ENCODE results near the gene CDC123. TPM values are rescaled to one million over a fixed set of nuclear protein-coding genes. Genes with fewer than 3 reads are reported as not detected.
"Not testable (repeated sequence)": the region's sequence is repeated elsewhere in the genome, so short reads cannot be mapped to it uniquely, and the experiment has no call there.

CDC123 gene
- polyA plus RNA-seq, 1 donor (not counting 4 experiments of a cell fraction or from before 2014, with no cell fraction given), result 146 TPM

- H3K4me1 ChIP-seq (ENCODE audit: control insufficient read depth, extremely low read depth, insufficient read depth, low read length), result peaks cover under 1% of the 10 kb centered on the region
- H3K27me3 ChIP-seq (ENCODE audit: control insufficient read depth, extremely low read depth, insufficient read depth, low read length), result no peaks in the 10 kb centered on the region
- no peak overlapping the region for H2AFZ ChIP-seq (ENCODE audit: control insufficient read depth, low read length)
- H3K4me3 ChIP-seq (ENCODE audit: control insufficient read depth in 2 of 3, extremely low read depth in 1 of 3, insufficient read depth in 2 of 3, low read depth in 1 of 3, low read length in 3 of 3), result no peak overlapping the region
- no peak overlapping the region for H3K4me2 ChIP-seq (ENCODE audit: control insufficient read depth, extremely low read depth, insufficient read depth, low read depth, low read length)
- no peak overlapping the region for H3K9ac ChIP-seq (ENCODE audit: control insufficient read depth, extremely low read depth, insufficient read depth, low read length)
- no peaks in the 10 kb centered on the region for H3K9me3 ChIP-seq (ENCODE audit: control insufficient read depth, low read depth, low read length)
- dilution Hi-C loops (cut with MboI; ENCODE audit: extremely low pct_ligation_motif_present, low sequenced_read_pairs), result no loop called here
- no peaks in the 10 kb centered on the region for H4K20me1 ChIP-seq (ENCODE audit: control insufficient read depth, extremely low read depth, insufficient read depth, low read length)
- H3K9me1 ChIP-seq (ENCODE audit: control insufficient read depth, extremely low read depth, insufficient read depth, low read length), result no peaks in the 10 kb centered on the region
- peaks cover 0 to 7% of the 10 kb centered on the region in 2 experiments for H3K36me3 ChIP-seq (ENCODE audit: control insufficient read depth in 2 of 2, extremely low read depth in 1 of 2, insufficient read depth in 2 of 2, low read length in 2 of 2)
- H3K27ac ChIP-seq (ENCODE audit: control insufficient read depth, insufficient read depth, low read length), result no peak overlapping the region
- FAIRE-seq (no peak), DNase-seq (ENCODE audit: low read depth, low spot score) (no peak)
- H3K79me2 ChIP-seq (ENCODE audit: control insufficient read depth, insufficient read depth, low read length), result peaks cover 13% of the 10 kb centered on the region
- TF ChIP-seq EZH2 (IDR thresholded peaks at IDR 0.05; ENCODE audit: low read length), result no peak
- TF ChIP-seq, protein P1, sequence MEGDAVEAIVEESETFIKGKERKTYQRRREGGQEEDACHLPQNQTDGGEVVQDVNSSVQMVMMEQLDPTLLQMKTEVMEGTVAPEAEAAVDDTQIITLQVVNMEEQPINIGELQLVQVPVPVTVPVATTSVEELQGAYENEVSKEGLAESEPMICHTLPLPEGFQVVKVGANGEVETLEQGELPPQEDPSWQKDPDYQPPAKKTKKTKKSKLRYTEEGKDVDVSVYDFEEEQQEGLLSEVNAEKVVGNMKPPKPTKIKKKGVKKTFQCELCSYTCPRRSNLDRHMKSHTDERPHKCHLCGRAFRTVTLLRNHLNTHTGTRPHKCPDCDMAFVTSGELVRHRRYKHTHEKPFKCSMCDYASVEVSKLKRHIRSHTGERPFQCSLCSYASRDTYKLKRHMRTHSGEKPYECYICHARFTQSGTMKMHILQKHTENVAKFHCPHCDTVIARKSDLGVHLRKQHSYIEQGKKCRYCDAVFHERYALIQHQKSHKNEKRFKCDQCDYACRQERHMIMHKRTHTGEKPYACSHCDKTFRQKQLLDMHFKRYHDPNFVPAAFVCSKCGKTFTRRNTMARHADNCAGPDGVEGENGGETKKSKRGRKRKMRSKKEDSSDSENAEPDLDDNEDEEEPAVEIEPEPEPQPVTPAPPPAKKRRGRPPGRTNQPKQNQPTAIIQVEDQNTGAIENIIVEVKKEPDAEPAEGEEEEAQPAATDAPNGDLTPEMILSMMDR (optimal IDR thresholded peaks at IDR 0.05 in 1 of 3, IDR thresholded peaks at IDR 0.05 in 1 of 3, conservative IDR thresholded peaks at IDR 0.05 in 1 of 3; ENCODE audit: extremely low read depth in 1 of 3, insufficient read depth in 2 of 3, low read length in 3 of 3), result no peak
Observed at GRCh38 chr10:12225444-12225843, 29.5 kb downstream of the CDC123 start.

DNA sequence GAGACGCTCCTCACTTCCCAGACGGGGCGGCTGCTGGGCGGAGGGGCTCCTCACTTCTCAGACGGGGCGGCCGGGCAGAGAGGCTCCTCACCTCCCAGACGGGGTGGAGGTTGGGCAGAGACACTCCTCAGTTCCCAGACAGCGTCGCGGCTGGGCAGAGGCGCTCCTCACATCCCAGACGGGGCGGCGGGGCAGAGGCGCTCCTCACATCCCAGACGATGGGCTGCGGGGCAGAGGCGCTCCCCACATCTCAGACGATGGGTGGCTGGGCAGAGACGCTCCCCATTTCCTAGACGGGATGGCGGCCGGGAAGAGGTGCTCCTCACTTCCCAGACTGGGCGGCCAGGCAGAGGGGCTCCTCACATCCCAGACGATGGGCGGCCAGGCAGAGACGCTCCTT, 30.4 kb downstream of the CDC123 start:
- H3K9me3 ChIP-seq (ENCODE audit: control insufficient read depth, low read depth, low read length); H3K27ac ChIP-seq (ENCODE audit: control insufficient read depth, insufficient read depth, low read length); DNase-seq (ENCODE audit: low read depth, low spot score); H3K27me3 ChIP-seq (ENCODE audit: control insufficient read depth, extremely low read depth, insufficient read depth, low read length); H4K20me1 ChIP-seq (ENCODE audit: control insufficient read depth, extremely low read depth, insufficient read depth, low read length); H3K9ac ChIP-seq (ENCODE audit: control insufficient read depth, extremely low read depth, insufficient read depth, low read length); H3K4me3 ChIP-seq (ENCODE audit: control insufficient read depth in 2 of 3, extremely low read depth in 1 of 3, insufficient read depth in 2 of 3, low read depth in 1 of 3, low read length in 3 of 3); H3K36me3 ChIP-seq (ENCODE audit: control insufficient read depth in 2 of 2, extremely low read depth in 1 of 2, insufficient read depth in 2 of 2, low read length in 2 of 2); H3K79me2 ChIP-seq (ENCODE audit: control insufficient read depth, insufficient read depth, low read length); H3K4me2 ChIP-seq (ENCODE audit: control insufficient read depth, extremely low read depth, insufficient read depth, low read depth, low read length); FAIRE-seq; H3K9me1 ChIP-seq (ENCODE audit: control insufficient read depth, extremely low read depth, insufficient read depth, low read length); dilution Hi-C loops (cut with MboI; ENCODE audit: extremely low pct_ligation_motif_present, low sequenced_read_pairs); H2AFZ ChIP-seq (ENCODE audit: control insufficient read depth, low read length); H3K4me1 ChIP-seq (ENCODE audit: control insufficient read depth, extremely low read depth, insufficient read depth, low read length): not testable (repeated sequence)

DNA sequence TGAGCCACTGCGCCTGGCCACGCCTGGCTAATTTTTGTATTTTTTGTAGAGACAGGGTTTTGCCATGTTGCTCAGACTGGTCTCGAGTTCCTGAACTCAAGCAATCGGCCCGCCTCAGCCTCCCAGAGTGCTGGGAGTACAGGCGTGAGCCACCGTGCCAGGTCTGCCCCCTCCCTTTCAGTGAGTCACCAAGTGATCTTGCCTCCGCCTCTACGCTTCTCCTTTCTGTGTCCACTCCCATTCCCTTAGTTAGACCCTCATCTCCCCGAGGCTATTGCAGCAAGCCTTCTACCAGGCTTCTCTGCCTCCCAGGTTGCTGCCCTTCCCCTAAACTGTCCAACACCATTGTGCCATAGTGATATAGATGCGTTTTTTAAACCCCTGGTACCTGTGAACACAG, 32.9 kb downstream of the CDC123 start:
- no peak for FAIRE-seq
- H3K79me2 ChIP-seq (ENCODE audit: control insufficient read depth, insufficient read depth, low read length), result peaks cover 3% of the 10 kb centered on the region
- no peak for DNase-seq (ENCODE audit: low read depth, low spot score)
- H3K9me1 ChIP-seq (ENCODE audit: control insufficient read depth, extremely low read depth, insufficient read depth, low read length), result no peaks in the 10 kb centered on the region
- no peaks in the 10 kb centered on the region for H3K9me3 ChIP-seq (ENCODE audit: control insufficient read depth, low read depth, low read length)
- dilution Hi-C loops (cut with MboI; ENCODE audit: extremely low pct_ligation_motif_present, low sequenced_read_pairs), result no loop called here
- no peaks in the 10 kb centered on the region for H4K20me1 ChIP-seq (ENCODE audit: control insufficient read depth, extremely low read depth, insufficient read depth, low read length)
- H2AFZ ChIP-seq (ENCODE audit: control insufficient read depth, low read length), result no peak overlapping the region
- TF ChIP-seq, protein P1 (optimal IDR thresholded peaks at IDR 0.05 in 1 of 3, IDR thresholded peaks at IDR 0.05 in 1 of 3, conservative IDR thresholded peaks at IDR 0.05 in 1 of 3; ENCODE audit: extremely low read depth in 1 of 3, insufficient read depth in 2 of 3, low read length in 3 of 3), result no peak
- no peak for TF ChIP-seq EZH2 (IDR thresholded peaks at IDR 0.05; ENCODE audit: low read length)
- peaks cover 6 to 7% of the 10 kb centered on the region in 2 experiments for H3K36me3 ChIP-seq (ENCODE audit: control insufficient read depth in 2 of 2, extremely low read depth in 1 of 2, insufficient read depth in 2 of 2, low read length in 2 of 2)
- no peaks in the 10 kb centered on the region for H3K4me1 ChIP-seq (ENCODE audit: control insufficient read depth, extremely low read depth, insufficient read depth, low read length)
- no peak overlapping the region for H3K9ac ChIP-seq (ENCODE audit: control insufficient read depth, extremely low read depth, insufficient read depth, low read length)
- no peak overlapping the region for H3K27ac ChIP-seq (ENCODE audit: control insufficient read depth, insufficient read depth, low read length)
- no peak overlapping the region for H3K4me2 ChIP-seq (ENCODE audit: control insufficient read depth, extremely low read depth, insufficient read depth, low read depth, low read length)
- no peaks in the 10 kb centered on the region for H3K27me3 ChIP-seq (ENCODE audit: control insufficient read depth, extremely low read depth, insufficient read depth, low read length)
- H3K4me3 ChIP-seq (ENCODE audit: control insufficient read depth in 2 of 3, extremely low read depth in 1 of 3, insufficient read depth in 2 of 3, low read depth in 1 of 3, low read length in 3 of 3), result no peak overlapping the region

- H3K27ac ChIP-seq (ENCODE audit: control insufficient read depth, insufficient read depth, low read length); FAIRE-seq; H2AFZ ChIP-seq (ENCODE audit: control insufficient read depth, low read length); H3K79me2 ChIP-seq (ENCODE audit: control insufficient read depth, insufficient read depth, low read length); H4K20me1 ChIP-seq (ENCODE audit: control insufficient read depth, extremely low read depth, insufficient read depth, low read length); H3K9ac ChIP-seq (ENCODE audit: control insufficient read depth, extremely low read depth, insufficient read depth, low read length); H3K4me2 ChIP-seq (ENCODE audit: control insufficient read depth, extremely low read depth, insufficient read depth, low read depth, low read length); DNase-seq (ENCODE audit: low read depth, low spot score); H3K4me1 ChIP-seq (ENCODE audit: control insufficient read depth, extremely low read depth, insufficient read depth, low read length); H3K4me3 ChIP-seq (ENCODE audit: control insufficient read depth in 2 of 3, extremely low read depth in 1 of 3, insufficient read depth in 2 of 3, low read depth in 1 of 3, low read length in 3 of 3); dilution Hi-C loops (cut with MboI; ENCODE audit: extremely low pct_ligation_motif_present, low sequenced_read_pairs); H3K9me1 ChIP-seq (ENCODE audit: control insufficient read depth, extremely low read depth, insufficient read depth, low read length); H3K27me3 ChIP-seq (ENCODE audit: control insufficient read depth, extremely low read depth, insufficient read depth, low read length); H3K9me3 ChIP-seq (ENCODE audit: control insufficient read depth, low read depth, low read length): not testable (repeated sequence)
- H3K36me3 ChIP-seq (ENCODE audit: control insufficient read depth in 2 of 2, extremely low read depth in 1 of 2, insufficient read depth in 2 of 2, low read length in 2 of 2), result peaks cover 12 to 17% of the 10 kb centered on the region in 2 experiments
Observed at GRCh38 chr10:12234687-12235086, 38.7 kb downstream of the CDC123 start.

Data from keratinocyte (primary cell).